Aorta (tissue), 5 donors: Measurements from ENCODE around the gene CRMP1. TPM values are rescaled to one million over a fixed set of nuclear protein-coding genes. Genes with fewer than 3 reads are reported as not detected.

Source experiments
- ATAC-seq: fragments of 200-7000 bp; cut with Tn5 transposase; one replicate; pipeline ENCODE4 v1.9.1; 2022; ENCODE audit warnings: moderate library complexity; ENCODE audit not compliant: low FRiP score
- DNase-seq, 2 donors: peaks; one replicate each; pipeline ENCODE4 v3.0.0-alpha.2; 2020
- H3K27ac ChIP-seq, 2 donors: one replicate each; pipeline ENCODE4 v1.5.1; 2013; ENCODE audit warnings: low read length in 2 of 2, mild to moderate bottlenecking in 2 of 2, moderate library complexity in 2 of 2, control low read depth in 1 of 2, inconsistent platforms in 1 of 2, low read depth in 1 of 2
- H3K27me3 ChIP-seq, 2 donors: one replicate each; pipeline ENCODE4 v1.6.1; 2013; ENCODE audit warnings: control low read depth in 1 of 2, low read length in 1 of 2, mild to moderate bottlenecking in 1 of 2, moderate library complexity in 1 of 2; ENCODE audit not compliant: insufficient read depth in 2 of 2, control insufficient read depth in 1 of 2
- H3K36me3 ChIP-seq, 2 donors: one replicate each; pipeline ENCODE4 v1.6.1; 2013; ENCODE audit warnings: control low read depth in 1 of 2, low read length in 1 of 2, mild to moderate bottlenecking in 1 of 2; ENCODE audit not compliant: insufficient read depth in 2 of 2, control insufficient read depth in 1 of 2
- H3K4me1 ChIP-seq, 2 donors: one replicate each; pipeline ENCODE4 v1.6.1; 2013; ENCODE audit warnings: low read length in 2 of 2, control low read depth in 1 of 2, mild to moderate bottlenecking in 1 of 2, moderate library complexity in 1 of 2; ENCODE audit not compliant: insufficient read depth in 2 of 2, control insufficient read depth in 1 of 2
- H3K4me3 ChIP-seq, 2 donors: one replicate each; pipeline ENCODE4 v1.5.1; 2013; ENCODE audit warnings: low read length in 2 of 2, control low read depth in 1 of 2, mild to moderate bottlenecking in 1 of 2
- H3K9me3 ChIP-seq: one replicate; pipeline ENCODE4 v1.6.1; 2013; ENCODE audit warnings: mild to moderate bottlenecking, low read length; ENCODE audit not compliant: control insufficient read depth
- WGBS, 2 donors: extraction: QIAGEN DNeasy Blood & Tissue Kit; methylation state at CpG; one replicate each; pipeline ENCODE4 v1.1.7; 2013; 5-methylcytosine and 5-hydroxymethylcytosine counted together
- intact Hi-C, 2 donors: fragments of 100-400 bp; cut with DNase I; formaldehyde crosslinking; loops; one replicate each; pipeline versions ENCODE4 v1.14.2 to v1.15.0; 2022
- polyA plus RNA-seq, 2 donors: library from polyadenylated mRNA; stranded (reverse); fragments of 200-250 nt; gene quantifications; one replicate each; pipeline ENCODE4 v1.2.3, GENCODE V29; 2013
- total RNA-seq, 2 donors: library from RNA; stranded (reverse); fragmentation: NEBNext Ultra II Directional; extraction: Animal tissue kit (Norgen Biotek cat#: 25700); gene quantifications; one replicate each; pipeline ENCODE4 v1.2.1, GENCODE V29; 2021
- donor health status: healthy with polysubstance abuse.
- donor health status: Bipolar disorder and iron deficiency.
- donor health status: DM: no; HTN: no; CAD: no.
- donor health status: DM: no; HTN: no; CAD: no.
- donor health status: DM: yes; HTN: yes; CAD: no.

The CRMP1 gene
- total and polyA plus RNA-seq, 4 donors, result 0.05 to 2.0 (median 0.58) TPM; not detected in 1

DNA sequence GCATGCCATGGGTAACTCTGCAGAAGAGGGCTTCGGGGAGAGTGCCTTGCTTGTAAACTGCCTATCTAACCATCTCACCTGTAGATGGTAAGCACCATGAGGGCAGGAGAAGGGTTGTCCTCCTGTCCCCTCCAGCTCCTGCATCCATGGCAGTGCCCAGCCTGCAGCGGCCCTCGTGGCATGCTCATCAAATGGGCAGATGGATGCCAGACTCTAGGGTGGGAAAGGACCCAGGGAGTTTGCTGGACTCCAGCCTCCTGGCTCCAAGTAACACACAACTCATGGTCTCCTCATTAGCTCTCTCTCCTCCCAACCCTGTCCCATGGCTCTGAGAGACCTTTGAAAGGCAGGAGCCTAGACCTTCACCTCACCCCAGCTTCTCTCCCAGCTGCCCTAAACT, 29.7 kb upstream of the CRMP1 start:
- intact Hi-C loops, result no loop called here
- no peak overlapping the region for H3K27ac ChIP-seq
- no peaks in the 10 kb centered on the region for H3K4me1 ChIP-seq
- no peaks in the 10 kb centered on the region for H3K9me3 ChIP-seq
- H3K4me3 ChIP-seq, result no peak overlapping the region
- no peaks in the 10 kb centered on the region for H3K36me3 ChIP-seq
- ATAC-seq (no peak), DNase-seq (no peak)
- WGBS, 2 donors, result 76 to 78% methylated on average over 3 of the region's 3 CpGs
- H3K27me3 ChIP-seq, result no peaks in the 10 kb centered on the region

DNA sequence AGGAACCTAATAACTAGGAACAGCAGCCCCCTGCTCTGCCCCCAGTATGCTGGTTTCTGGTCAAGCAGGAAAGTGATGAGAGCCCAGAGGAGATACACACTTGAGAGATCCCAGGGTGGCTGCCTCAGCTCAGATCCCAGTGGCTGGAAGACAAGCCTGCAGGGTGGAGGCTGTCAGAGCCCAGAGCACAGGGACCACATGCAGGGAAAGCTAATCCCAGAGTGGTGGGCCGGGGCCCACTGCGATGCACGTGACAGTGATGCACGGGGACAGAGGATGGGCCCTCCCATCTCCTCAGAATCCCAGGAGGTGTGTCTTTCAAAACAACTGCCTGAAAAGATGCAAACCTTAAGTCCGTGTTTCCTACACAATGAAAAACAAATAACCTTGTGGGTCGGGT, 29.1 kb upstream of the CRMP1 start:
- Histone ChIP-seq H3K27me3 (no peaks in the 10 kb centered on the region), H3K9me3 (no peaks in the 10 kb centered on the region), H3K4me3 (no peak overlapping the region), H3K27ac (no peak overlapping the region), H3K4me1 (no peaks in the 10 kb centered on the region), H3K36me3 (no peaks in the 10 kb centered on the region)
- intact Hi-C loops, result no loop called here
- DNase-seq, result no peak
- no peak for ATAC-seq
- 25 to 27% methylated on average over 6 of the region's 6 CpGs for WGBS, 2 donors

- no peaks in the 10 kb centered on the region for H3K9me3 ChIP-seq
- H3K27ac ChIP-seq, result no peak overlapping the region
- 21 to 25% methylated on average over 16 of the region's 16 CpGs for WGBS, 2 donors
- H3K4me1 ChIP-seq, result no peaks in the 10 kb centered on the region
- no peaks in the 10 kb centered on the region for H3K27me3 ChIP-seq
- DNase-seq, result no peak
- no peaks in the 10 kb centered on the region for H3K36me3 ChIP-seq
- no peak overlapping the region for H3K4me3 ChIP-seq
- intact Hi-C loops, result no loop called here
- no peak for ATAC-seq
Measured at GRCh38 chr4:5921101-5921980, 28.5 kb upstream of the CRMP1 start.

GRCh38 chr4:5919571-5919970, 26.7 kb upstream of the CRMP1 start:
- H3K36me3 ChIP-seq, result no peaks in the 10 kb centered on the region
- DNase-seq, result no peak
- H3K27ac ChIP-seq, result no peak overlapping the region
- peaks cover 8% of the 10 kb centered on the region for H3K9me3 ChIP-seq
- H3K27me3 ChIP-seq, result no peaks in the 10 kb centered on the region
- intact Hi-C loops, result no loop called here
- no peaks in the 10 kb centered on the region for H3K4me1 ChIP-seq
- no peak overlapping the region for H3K4me3 ChIP-seq
- WGBS, 2 donors, result 77 to 83% methylated on average over 7 of the region's 7 CpGs
- ATAC-seq, result no peak

GRCh38 chr4:5919044-5919443, 26.2 kb upstream of the CRMP1 start:
- H3K4me1 ChIP-seq, result no peaks in the 10 kb centered on the region
- no peak for ATAC-seq
- no peaks in the 10 kb centered on the region for H3K27me3 ChIP-seq
- no peak overlapping the region for H3K4me3 ChIP-seq
- 80 to 82% methylated on average over 8 of the region's 8 CpGs for WGBS, 2 donors
- intact Hi-C loops, result no loop called here
- peaks cover 8% of the 10 kb centered on the region for H3K9me3 ChIP-seq
- H3K27ac ChIP-seq, result no peak overlapping the region
- DNase-seq, result no peak
- no peaks in the 10 kb centered on the region for H3K36me3 ChIP-seq

DNA sequence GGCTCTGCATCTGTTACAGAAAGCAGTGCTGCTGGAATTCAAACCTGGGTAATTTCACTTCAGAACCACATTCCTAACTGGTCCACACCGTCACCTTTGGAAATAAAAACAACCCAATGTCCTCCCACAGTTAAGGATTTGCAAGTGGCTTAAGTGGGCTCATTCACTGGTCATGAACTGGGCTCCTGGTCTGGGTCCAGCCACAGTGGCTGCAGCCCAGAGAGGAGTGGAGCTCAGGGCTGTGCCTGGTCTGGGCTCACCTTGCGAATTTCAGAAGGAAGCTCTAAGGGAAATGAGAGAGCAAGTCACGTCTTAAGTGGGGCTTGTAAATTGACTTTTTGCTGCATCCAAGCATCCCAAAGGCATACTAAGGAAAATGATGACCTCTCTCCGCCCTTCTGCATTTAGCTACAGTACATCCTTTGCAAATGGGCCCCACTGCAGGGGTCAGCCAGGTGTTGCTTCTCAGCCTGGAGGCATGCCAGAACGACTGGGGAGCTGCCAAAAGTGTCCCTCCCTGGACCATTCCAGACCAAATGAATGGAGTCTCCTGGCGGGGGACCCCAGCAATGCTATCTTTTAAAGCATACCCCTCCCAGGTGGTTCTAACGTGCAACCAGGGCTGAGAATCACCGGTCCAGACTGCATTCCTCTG, 25.6 kb upstream of the CRMP1 start:
- H3K9me3 ChIP-seq, result peaks cover 8% of the 10 kb centered on the region
- H3K4me3 ChIP-seq, result no peak overlapping the region
- ATAC-seq (no peak), DNase-seq (no peak)
- no peaks in the 10 kb centered on the region for H3K4me1 ChIP-seq
- H3K36me3 ChIP-seq, result no peaks in the 10 kb centered on the region
- H3K27ac ChIP-seq, result no peak overlapping the region
- intact Hi-C loops, result no loop called here
- WGBS, 2 donors, result 48 to 51% methylated on average over 8 of the region's 8 CpGs
- H3K27me3 ChIP-seq, result no peaks in the 10 kb centered on the region

GRCh38 chr4:5917672-5918071, 24.8 kb upstream of the CRMP1 start:
- DNase-seq, result no peak
- WGBS, 2 donors, result 19 to 24% methylated on average over 11 of the region's 11 CpGs
- no peaks in the 10 kb centered on the region for H3K36me3 ChIP-seq
- H3K4me1 ChIP-seq, result no peaks in the 10 kb centered on the region
- H3K4me3 ChIP-seq, result no peak overlapping the region
- no peak overlapping the region for H3K27ac ChIP-seq
- H3K27me3 ChIP-seq, result no peaks in the 10 kb centered on the region
- intact Hi-C loops, result no loop called here
- peaks cover 10% of the 10 kb centered on the region for H3K9me3 ChIP-seq
- ATAC-seq, result no peak

DNA sequence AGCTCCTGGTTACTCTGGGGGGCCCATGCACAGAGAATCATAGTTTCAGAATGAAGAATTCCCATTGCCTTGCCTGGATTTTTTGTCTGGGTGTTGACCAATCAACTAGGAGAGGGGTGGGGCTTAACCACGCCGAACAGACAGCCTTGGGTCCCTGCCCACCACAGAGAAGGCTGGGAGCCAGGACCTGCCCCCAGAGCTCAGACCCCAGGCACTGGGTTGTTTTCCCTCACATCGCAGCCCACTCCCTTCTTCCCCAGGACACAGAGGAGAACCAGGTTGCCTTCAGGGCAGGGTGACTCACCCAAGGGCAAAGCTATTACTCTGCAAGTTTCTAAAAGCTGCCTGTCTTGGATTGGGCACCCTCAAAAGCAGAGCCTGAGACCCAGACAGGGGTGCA, 23.3 kb upstream of the CRMP1 start:
- Histone ChIP-seq H3K27me3 (no peaks in the 10 kb centered on the region), H3K4me1 (no peaks in the 10 kb centered on the region), H3K27ac (no peak overlapping the region), H3K4me3 (no peak overlapping the region), H3K36me3 (no peaks in the 10 kb centered on the region), H3K9me3 (peaks cover 15% of the 10 kb centered on the region)
- intact Hi-C loops, result no loop called here
- DNase-seq, result no peak
- ATAC-seq, result no peak
- 33 to 39% methylated on average over 3 of the region's 3 CpGs for WGBS, 2 donors

- intact Hi-C loops, result no loop called here
- no peaks in the 10 kb centered on the region for H3K36me3 ChIP-seq
- no peaks in the 10 kb centered on the region for H3K4me1 ChIP-seq
- no peak overlapping the region for H3K4me3 ChIP-seq
- no peaks in the 10 kb centered on the region for H3K27me3 ChIP-seq
- peaks cover 15% of the 10 kb centered on the region for H3K9me3 ChIP-seq
- H3K27ac ChIP-seq, result no peak overlapping the region
- DNase-seq (no peak), ATAC-seq (no peak)
- WGBS, 2 donors, result 77 to 80% methylated on average over 7 of the region's 7 CpGs
Measured at GRCh38 chr4:5913454-5913853, 20.6 kb upstream of the CRMP1 start.
